ENCODE data around the gene HDAC5. TPM values are rescaled to one million over a fixed set of nuclear protein-coding genes. Genes with fewer than 3 reads are reported as not detected.
A peak's percentile ranks its signal among the peaks of the same experiment; 100 is the strongest.
"Not testable (repeated sequence)": the region's sequence is repeated elsewhere in the genome, so short reads cannot be mapped to it uniquely, and the experiment has no call there.

HDAC5 gene
- polyA plus RNA-seq, 1 of the 3 experiments (the other 2 are of a cell fraction), result 19.0 TPM

- no peaks in the 10 kb centered on the region for H3K9me2 ChIP-seq
- no peak overlapping the region for H3K4me3 ChIP-seq (ENCODE audit: low read depth in 2 of 2, low read length in 1 of 2)
- H3F3A ChIP-seq (replicated peaks; ENCODE audit: insufficient read depth), result no peaks in the 10 kb centered on the region
- peaks cover 0 to 4% of the 10 kb centered on the region in 2 experiments for H3K36me3 ChIP-seq (replicated peaks in 1 of 2; ENCODE audit: control insufficient read depth in 1 of 2, insufficient read depth in 2 of 2, low read length in 1 of 2)
- DNase-seq, result peak; percentile 21
- no peak overlapping the region for H3K4me2 ChIP-seq
- H3K9me3 ChIP-seq, result no peaks in the 10 kb centered on the region
- no peaks in the 10 kb centered on the region for H4K20me1 ChIP-seq (ENCODE audit: insufficient read depth)
- ChIA-PET CTCF (interaction anchor here (1.3 to 1.4 kb wide), 2 partner anchors 22 to 184 kb away, joined by 4 to 6 read pairs; no protein-coding TSS in a partner anchor), POLR2A (interaction anchor here (1.2 kb wide), 1 partner anchor 9 kb away, joined by 4 read pairs; no protein-coding TSS in a partner anchor)
- 41% methylated on average over 2 of the region's 2 CpGs for WGBS (ENCODE audit: low lambda C conversion rate)
- H3K27ac ChIP-seq (ENCODE audit: low read depth in 2 of 2, low read length in 1 of 2), result peak overlapping the region in 1 of 2 experiments; percentile 25; a peak in 1 of 4 replicates
- H3K27me3 ChIP-seq (ENCODE audit: insufficient read depth), result no peaks in the 10 kb centered on the region
- H2AFZ ChIP-seq (ENCODE audit: low read depth), result no peak overlapping the region
- H3K79me2 ChIP-seq (ENCODE audit: insufficient read depth), result peaks cover 56% of the 10 kb centered on the region
- H3K9ac ChIP-seq, result no peak overlapping the region
- peaks cover 0 to 4% of the 10 kb centered on the region in 2 experiments; a peak in 1 of 4 replicates for H3K4me1 ChIP-seq (ENCODE audit: control insufficient read depth in 1 of 2, insufficient read depth in 2 of 2, low read depth in 1 of 2, low read length in 1 of 2)
- TF ChIP-seq NRF1 (IDR thresholded peaks at IDR 0.05; ENCODE audit: low read depth, low read length) (no peak), FOXM1 (IDR thresholded peaks at IDR 0.05; ENCODE audit: low read depth) (no peak), PBX3 (IDR thresholded peaks at IDR 0.05) (no peak), POLR2AphosphoS5 (IDR thresholded peaks at IDR 0.05; ENCODE audit: low read depth, low read length) (no peak), TCF12 (IDR thresholded peaks at IDR 0.05) (no peak)
Measured at GRCh38 chr17:44146375-44147346, 23.2 kb upstream of the HDAC5 start.

- TF ChIP-seq RCOR1 (IDR thresholded peaks at IDR 0.05; ENCODE audit: low read length) (no peak), TCF12 (IDR thresholded peaks at IDR 0.05) (no peak), GABPA (IDR thresholded peaks at IDR 0.05; ENCODE audit: low read depth) (no peak)
- TF ChIP-seq, protein P1, sequence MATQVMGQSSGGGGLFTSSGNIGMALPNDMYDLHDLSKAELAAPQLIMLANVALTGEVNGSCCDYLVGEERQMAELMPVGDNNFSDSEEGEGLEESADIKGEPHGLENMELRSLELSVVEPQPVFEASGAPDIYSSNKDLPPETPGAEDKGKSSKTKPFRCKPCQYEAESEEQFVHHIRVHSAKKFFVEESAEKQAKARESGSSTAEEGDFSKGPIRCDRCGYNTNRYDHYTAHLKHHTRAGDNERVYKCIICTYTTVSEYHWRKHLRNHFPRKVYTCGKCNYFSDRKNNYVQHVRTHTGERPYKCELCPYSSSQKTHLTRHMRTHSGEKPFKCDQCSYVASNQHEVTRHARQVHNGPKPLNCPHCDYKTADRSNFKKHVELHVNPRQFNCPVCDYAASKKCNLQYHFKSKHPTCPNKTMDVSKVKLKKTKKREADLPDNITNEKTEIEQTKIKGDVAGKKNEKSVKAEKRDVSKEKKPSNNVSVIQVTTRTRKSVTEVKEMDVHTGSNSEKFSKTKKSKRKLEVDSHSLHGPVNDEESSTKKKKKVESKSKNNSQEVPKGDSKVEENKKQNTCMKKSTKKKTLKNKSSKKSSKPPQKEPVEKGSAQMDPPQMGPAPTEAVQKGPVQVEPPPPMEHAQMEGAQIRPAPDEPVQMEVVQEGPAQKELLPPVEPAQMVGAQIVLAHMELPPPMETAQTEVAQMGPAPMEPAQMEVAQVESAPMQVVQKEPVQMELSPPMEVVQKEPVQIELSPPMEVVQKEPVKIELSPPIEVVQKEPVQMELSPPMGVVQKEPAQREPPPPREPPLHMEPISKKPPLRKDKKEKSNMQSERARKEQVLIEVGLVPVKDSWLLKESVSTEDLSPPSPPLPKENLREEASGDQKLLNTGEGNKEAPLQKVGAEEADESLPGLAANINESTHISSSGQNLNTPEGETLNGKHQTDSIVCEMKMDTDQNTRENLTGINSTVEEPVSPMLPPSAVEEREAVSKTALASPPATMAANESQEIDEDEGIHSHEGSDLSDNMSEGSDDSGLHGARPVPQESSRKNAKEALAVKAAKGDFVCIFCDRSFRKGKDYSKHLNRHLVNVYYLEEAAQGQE (IDR thresholded peaks at IDR 0.05; ENCODE audit: low read depth, low read length), result no peak
- H3K27ac ChIP-seq (ENCODE audit: low read depth in 2 of 2, low read length in 1 of 2), result no peak overlapping the region
- WGBS (ENCODE audit: low lambda C conversion rate), result 92% methylated on average over 7 of the region's 7 CpGs
- peaks cover 0 to 4% of the 10 kb centered on the region in 2 experiments; a peak in 1 of 4 replicates for H3K4me1 ChIP-seq (ENCODE audit: control insufficient read depth in 1 of 2, insufficient read depth in 2 of 2, low read depth in 1 of 2, low read length in 1 of 2)
- no peak overlapping the region for H3K4me2 ChIP-seq
- DNase-seq, result no peak
- H3K36me3 ChIP-seq (replicated peaks in 1 of 2; ENCODE audit: control insufficient read depth in 1 of 2, insufficient read depth in 2 of 2, low read length in 1 of 2), result peaks cover 0 to 4% of the 10 kb centered on the region in 2 experiments
- peaks cover 42% of the 10 kb centered on the region for H3K79me2 ChIP-seq (ENCODE audit: insufficient read depth)
- CTCF ChIA-PET, result interaction anchor here (0.6 to 1.3 kb wide), 2 partner anchors 186 to 1374 kb away, joined by 3 to 4 read pairs; no protein-coding TSS in a partner anchor
- H2AFZ ChIP-seq (ENCODE audit: low read depth), result no peak overlapping the region
- no peaks in the 10 kb centered on the region for H4K20me1 ChIP-seq (ENCODE audit: insufficient read depth)
- H3K9ac ChIP-seq, result no peak overlapping the region
- H3K4me3 ChIP-seq (ENCODE audit: low read depth in 2 of 2, low read length in 1 of 2), result no peak overlapping the region
- H3F3A ChIP-seq (replicated peaks; ENCODE audit: insufficient read depth), result no peaks in the 10 kb centered on the region
- H3K9me2 ChIP-seq, result no peaks in the 10 kb centered on the region
- POLR2A ChIA-PET, result no interaction called here
- H3K27me3 ChIP-seq (ENCODE audit: insufficient read depth), result no peaks in the 10 kb centered on the region
- H3K9me3 ChIP-seq, result no peaks in the 10 kb centered on the region
Measured at GRCh38 chr17:44144966-44145739, 21.7 kb upstream of the HDAC5 start.

DNA sequence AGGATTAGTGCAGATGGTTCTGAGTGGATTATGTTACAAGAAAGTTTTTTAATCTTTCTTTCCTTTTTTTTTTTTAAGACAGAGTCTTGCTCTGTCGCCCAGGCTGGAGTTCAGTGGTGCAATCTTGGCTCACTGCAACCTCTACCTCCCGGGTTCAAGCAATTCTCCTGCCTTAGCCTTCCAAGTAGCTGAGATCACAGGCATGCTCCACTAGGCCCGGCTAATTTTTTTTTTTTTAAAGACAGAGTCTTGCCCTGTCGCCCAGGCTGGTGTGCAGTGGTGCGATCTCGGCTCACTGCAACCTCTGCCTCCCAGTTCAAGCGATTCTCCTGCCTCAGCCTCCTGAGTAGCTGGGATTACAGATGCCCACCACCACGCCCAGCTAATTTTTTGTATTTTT is 20.5 kb upstream of the HDAC5 start:
- H3K4me1 ChIP-seq (ENCODE audit: control insufficient read depth in 1 of 2, insufficient read depth in 2 of 2, low read depth in 1 of 2, low read length in 1 of 2); H4K20me1 ChIP-seq (ENCODE audit: insufficient read depth); H3K9ac ChIP-seq; H3K4me3 ChIP-seq (ENCODE audit: low read depth in 2 of 2, low read length in 1 of 2); H3K9me3 ChIP-seq; H3K27me3 ChIP-seq (ENCODE audit: insufficient read depth); H3K27ac ChIP-seq (ENCODE audit: low read depth in 2 of 2, low read length in 1 of 2); H2AFZ ChIP-seq (ENCODE audit: low read depth); H3K36me3 ChIP-seq (replicated peaks in 1 of 2; ENCODE audit: control insufficient read depth in 1 of 2, insufficient read depth in 2 of 2, low read length in 1 of 2); H3F3A ChIP-seq (replicated peaks; ENCODE audit: insufficient read depth); H3K9me2 ChIP-seq; H3K4me2 ChIP-seq; DNase-seq: not testable (repeated sequence)
- 94% methylated on average over 8 of the region's 8 CpGs for WGBS (ENCODE audit: low lambda C conversion rate)
- peaks cover 30% of the 10 kb centered on the region for H3K79me2 ChIP-seq (ENCODE audit: insufficient read depth)
- CTCF ChIA-PET, result interaction anchor here (0.9 kb wide), 1 partner anchor 24 kb away, joined by 3 read pairs; no protein-coding TSS in a partner anchor
- POLR2A ChIA-PET, result interaction anchor here (0.7 kb wide), 1 partner anchor 28 kb away, joined by 4 read pairs; no protein-coding TSS in a partner anchor
